ENCODE results near the gene ADI1. TPM values are rescaled to one million over a fixed set of nuclear protein-coding genes. Genes with fewer than 3 reads are reported as not detected.

ADI1 gene
- total RNA-seq, 1 experiment from 2014 or later = 46.7 TPM

DNA sequence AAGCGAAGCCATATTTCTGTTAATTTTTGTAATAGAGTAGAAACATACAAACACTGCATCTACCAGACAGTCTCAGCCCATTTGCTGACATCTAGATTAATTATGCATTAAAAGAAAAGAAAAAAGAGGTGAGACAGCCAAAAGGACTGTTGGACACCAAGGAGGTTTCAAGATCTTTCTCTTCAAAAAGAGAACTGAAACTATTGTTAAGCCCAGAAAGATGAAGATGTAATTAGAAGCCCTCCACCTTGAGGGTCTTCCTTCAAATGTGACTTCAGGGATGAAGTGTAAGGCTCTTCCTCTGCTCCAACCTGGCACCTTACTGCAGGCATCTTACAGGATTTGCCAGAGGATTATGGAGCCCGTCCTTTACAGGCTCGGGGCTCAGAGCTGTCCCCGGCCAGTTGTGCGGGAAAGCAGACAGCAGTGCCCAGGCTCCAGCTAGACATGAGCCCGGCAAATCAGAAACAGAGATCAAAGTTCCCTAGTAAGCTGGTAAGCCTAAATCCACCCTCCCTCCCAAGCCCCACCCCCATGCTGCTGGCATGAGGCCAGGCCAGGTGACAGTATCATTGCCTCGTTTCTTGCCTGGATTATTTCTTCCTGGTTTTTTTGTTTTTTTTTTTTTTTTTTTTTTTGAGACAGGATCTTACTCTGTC, 38.9 kb downstream of the ADI1 start:
- DNase-seq (ENCODE audit: low spot score) = no peak

DNA sequence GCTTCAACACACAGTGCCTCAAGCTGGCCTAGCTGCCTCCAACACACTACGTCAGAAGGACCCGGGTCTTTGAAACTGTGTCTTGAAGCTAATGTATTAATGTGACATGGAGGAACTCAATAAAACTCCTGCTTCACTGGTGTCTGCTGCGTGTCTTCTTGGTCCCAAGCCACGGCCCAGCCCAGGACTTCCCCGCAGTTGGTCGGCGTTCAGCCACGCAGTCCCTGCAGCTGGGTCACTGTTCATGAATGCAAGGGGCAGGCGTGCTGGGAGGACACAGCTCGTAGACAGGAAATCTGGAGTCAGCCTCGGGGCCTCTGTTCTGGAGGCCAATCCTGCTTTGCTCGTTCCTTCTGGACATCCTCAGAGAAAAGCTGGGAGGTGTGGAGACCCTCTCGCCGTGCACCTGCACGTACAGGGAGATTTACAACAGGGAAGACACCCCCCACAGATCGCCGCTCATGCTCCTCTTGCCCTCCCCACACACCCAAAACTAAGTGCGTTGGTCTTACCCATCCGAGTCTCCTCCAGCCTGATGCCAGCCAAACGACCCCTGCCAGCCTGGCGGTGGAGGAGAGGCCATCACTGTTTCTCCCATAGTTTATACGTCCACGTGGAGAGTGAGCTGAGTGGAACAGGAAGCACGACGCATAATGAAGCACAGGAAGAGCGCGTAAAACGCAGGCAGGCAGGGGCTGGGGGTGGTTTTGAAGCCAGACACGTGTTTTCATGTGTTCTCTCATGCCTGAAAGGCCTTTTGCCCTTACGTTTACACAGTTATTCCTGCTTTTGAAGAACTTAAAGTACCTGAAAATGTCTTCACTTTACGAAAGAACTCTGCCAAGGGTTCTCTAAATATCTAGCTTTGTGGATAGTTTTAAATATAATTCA, 39.7 kb downstream of the ADI1 start:
- no peak for DNase-seq (ENCODE audit: low spot score)

DNA sequence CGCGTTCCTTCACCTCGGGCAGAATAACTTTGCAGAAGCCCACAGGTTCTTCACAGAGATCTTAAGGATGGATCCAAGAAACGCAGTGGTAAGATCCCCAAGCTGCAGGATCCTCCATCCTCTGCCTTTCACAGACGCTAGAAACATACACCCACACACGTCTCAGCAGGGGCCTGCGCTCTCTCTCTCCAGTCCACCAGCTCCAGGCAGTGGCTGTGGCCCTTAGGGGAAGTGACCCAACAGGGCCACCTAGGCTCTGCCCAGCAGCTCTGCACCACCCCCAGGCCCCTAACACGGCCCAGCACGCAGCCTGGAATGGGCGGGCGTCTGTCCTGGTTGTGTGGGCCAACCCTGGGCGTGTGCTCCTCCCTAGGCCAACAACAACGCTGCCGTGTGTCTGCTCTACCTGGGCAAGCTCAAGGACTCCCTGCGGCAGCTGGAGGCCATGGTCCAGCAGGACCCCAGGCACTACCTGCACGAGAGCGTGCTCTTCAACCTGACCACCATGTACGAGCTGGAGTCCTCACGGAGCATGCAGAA, 40.4 kb downstream of the ADI1 start:
- no peak for DNase-seq (ENCODE audit: low spot score)

- DNase-seq (ENCODE audit: low spot score) = no peak
Measured at GRCh38 chr2:3476985-3477327, 42.4 kb downstream of the ADI1 start.

GRCh38 chr2:3476321-3476984, 42.9 kb downstream of the ADI1 start:
- no peak for DNase-seq (ENCODE audit: low spot score)

GRCh38 chr2:3475771-3476170, 43.6 kb downstream of the ADI1 start:
- no peak for DNase-seq (ENCODE audit: low spot score)

DNA sequence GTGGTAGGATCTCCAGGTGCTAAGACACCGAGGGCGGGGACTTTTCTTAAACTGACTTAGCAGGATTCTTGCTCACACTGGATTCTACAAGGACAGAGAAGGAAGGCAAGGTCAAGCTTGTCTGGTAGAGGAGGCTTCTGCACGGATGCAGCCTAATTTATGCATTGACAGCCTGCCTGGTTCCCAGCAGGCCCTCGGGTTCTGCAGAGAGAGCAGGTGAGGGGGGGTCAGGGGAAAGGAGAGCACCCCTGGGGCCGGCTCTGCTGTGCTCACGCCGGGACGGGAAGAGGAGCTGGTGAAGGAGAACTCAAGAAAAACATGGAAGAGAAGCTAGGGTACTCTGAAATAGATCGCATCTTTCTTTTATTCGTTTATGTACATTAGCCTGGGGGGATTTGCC, 46.4 kb downstream of the ADI1 start:
- DNase-seq (ENCODE audit: low spot score) = no peak

- no peak for DNase-seq (ENCODE audit: low spot score)
Measured at GRCh38 chr2:3472296-3472695, 47.0 kb downstream of the ADI1 start.

DNA sequence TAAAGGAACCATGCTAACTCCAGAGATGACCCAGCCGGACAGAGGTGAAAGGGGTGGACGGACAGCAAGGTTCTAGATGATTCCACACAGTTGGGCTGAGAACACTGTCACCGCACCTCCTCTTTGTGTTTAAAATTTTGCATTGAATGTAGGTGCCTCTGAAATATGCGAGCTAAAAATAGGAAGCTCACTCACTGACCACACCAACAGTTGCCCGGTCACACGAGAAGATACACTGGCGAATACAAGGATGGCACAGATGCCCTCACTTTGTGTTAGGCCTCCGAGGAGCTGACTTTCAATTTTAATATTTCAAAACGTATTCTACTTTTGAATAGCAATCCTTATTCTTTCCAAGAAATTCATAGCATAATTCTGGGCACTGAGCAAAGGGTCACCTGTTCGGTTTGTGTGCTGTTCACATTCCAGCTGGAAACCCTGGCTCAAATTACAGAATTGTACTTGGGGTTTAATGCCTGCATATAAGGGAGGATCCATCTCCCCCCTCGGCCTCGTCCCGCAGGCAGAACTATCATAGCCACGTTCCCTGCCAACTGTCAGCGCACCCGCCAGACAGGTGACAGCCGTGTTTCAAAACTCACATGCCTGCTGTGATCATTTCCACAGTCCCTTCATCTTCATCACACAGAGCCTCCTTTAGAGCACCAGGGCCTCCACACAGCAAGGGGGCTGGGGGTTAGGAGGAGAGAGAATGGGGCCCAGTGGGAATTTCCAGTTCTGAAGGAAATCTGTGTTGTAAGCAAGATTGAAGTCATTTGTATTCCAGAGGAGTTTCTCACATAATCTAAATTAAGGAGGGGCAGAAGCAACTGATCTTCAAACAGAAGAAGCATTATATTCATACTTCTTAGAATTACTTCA, 48.2 kb downstream of the ADI1 start:
- DNase-seq (ENCODE audit: low spot score) = no peak

DNA sequence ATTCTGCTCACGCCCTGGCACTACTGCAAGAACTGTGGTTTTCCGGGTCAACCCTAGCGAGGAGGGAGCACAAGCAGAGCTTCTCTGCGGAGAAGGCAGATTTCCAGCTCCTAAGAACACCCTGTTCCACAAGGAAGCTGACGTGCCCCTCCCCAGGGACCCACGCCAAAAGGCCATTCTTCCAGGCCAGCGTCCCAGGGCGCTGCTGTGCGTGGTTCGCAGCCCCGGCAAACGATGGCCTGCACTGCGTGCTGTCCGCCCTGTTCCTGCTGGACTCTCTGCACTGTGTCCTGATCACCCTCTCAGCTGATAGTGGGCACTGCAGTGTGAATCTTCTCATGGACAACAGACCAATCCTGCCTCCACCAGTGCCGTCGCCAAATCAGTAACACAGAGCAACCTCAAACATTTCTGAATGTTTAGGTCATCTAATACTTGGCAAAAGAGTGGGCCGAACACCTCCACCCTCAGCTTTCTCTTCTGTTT, 49.1 kb downstream of the ADI1 start:
- DNase-seq (ENCODE audit: low spot score) = no peak

DNA sequence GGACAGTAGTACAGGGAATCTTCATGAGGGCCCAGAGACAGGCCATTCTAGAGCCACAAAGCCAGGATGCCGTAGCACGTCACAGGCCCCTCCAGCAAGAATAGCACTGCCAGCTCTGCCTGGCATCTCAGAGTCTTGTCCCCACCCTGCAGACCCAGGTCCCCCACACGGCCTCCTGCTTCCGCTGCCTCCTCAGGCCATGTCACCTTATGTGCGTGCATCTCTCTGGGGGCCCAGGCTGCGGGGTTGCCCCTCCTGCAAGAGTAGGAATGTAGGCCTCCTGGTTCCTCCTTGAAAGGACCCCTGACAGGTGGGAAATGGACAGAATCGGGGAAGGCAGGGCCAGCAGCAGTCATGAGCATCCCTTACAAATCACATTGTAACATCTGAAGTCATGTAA, 49.8 kb downstream of the ADI1 start:
- no peak for DNase-seq (ENCODE audit: low spot score)

- DNase-seq (ENCODE audit: low spot score) = no peak
Measured at GRCh38 chr2:3468296-3468988, 50.9 kb downstream of the ADI1 start.

DNA sequence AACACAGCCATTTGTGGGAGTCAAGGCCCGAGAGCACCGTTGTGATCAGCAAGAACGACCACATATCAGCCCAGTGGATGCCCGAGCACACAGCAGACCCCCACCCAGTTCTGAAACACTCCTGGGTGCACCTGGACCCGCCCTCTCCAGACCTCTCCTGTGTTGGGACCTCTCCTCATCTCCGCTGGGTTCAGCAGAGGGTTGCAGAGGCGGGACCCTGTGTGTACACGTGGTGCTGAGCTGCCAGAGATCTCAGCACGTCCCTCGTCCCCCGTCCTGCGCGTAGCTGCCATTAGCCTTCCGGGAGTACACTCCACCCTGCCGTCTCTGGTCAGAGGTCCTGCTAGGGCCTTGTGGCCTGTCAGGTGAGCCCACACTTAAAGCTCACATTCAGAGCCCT, 51.7 kb downstream of the ADI1 start:
- DNase-seq (ENCODE audit: low spot score) = no peak

- DNase-seq (ENCODE audit: low spot score) = no peak
Measured at GRCh38 chr2:3466966-3467365, 52.4 kb downstream of the ADI1 start.

- no peak for DNase-seq (ENCODE audit: low spot score)
Measured at GRCh38 chr2:3466482-3466863, 52.9 kb downstream of the ADI1 start.

GRCh38 chr2:3465844-3466481, 53.4 kb downstream of the ADI1 start:
- DNase-seq (ENCODE audit: low spot score) = no peak

GRCh38 chr2:3465328-3465727, 54.0 kb downstream of the ADI1 start:
- no peak for DNase-seq (ENCODE audit: low spot score)

- no peak for DNase-seq (ENCODE audit: low spot score)
Measured at GRCh38 chr2:3464401-3465005, 54.8 kb downstream of the ADI1 start.

GRCh38 chr2:3463944-3464343, 55.4 kb downstream of the ADI1 start:
- no peak for DNase-seq (ENCODE audit: low spot score)
